ENCODE measurements around the gene TMEM203.

The TMEM203 gene

GRCh38 chr9:137187386-137187785, 18.1 kb downstream of the TMEM203 start:
- TF ChIP-seq, protein P1, sequence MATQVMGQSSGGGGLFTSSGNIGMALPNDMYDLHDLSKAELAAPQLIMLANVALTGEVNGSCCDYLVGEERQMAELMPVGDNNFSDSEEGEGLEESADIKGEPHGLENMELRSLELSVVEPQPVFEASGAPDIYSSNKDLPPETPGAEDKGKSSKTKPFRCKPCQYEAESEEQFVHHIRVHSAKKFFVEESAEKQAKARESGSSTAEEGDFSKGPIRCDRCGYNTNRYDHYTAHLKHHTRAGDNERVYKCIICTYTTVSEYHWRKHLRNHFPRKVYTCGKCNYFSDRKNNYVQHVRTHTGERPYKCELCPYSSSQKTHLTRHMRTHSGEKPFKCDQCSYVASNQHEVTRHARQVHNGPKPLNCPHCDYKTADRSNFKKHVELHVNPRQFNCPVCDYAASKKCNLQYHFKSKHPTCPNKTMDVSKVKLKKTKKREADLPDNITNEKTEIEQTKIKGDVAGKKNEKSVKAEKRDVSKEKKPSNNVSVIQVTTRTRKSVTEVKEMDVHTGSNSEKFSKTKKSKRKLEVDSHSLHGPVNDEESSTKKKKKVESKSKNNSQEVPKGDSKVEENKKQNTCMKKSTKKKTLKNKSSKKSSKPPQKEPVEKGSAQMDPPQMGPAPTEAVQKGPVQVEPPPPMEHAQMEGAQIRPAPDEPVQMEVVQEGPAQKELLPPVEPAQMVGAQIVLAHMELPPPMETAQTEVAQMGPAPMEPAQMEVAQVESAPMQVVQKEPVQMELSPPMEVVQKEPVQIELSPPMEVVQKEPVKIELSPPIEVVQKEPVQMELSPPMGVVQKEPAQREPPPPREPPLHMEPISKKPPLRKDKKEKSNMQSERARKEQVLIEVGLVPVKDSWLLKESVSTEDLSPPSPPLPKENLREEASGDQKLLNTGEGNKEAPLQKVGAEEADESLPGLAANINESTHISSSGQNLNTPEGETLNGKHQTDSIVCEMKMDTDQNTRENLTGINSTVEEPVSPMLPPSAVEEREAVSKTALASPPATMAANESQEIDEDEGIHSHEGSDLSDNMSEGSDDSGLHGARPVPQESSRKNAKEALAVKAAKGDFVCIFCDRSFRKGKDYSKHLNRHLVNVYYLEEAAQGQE (IDR thresholded peaks at IDR 0.05; ENCODE audit: low read depth), result no peak
- TF ChIP-seq RAD21 (IDR thresholded peaks at IDR 0.05; ENCODE audit: low read depth) (no peak), NFIC (IDR thresholded peaks at IDR 0.05) (no peak), YY1 (IDR thresholded peaks at IDR 0.05; ENCODE audit: low read depth) (no peak), FOXM1 (IDR thresholded peaks at IDR 0.05; ENCODE audit: borderline replicate concordance, low read depth) (no peak), TAF1 (IDR thresholded peaks at IDR 0.05; ENCODE audit: low read depth) (no peak), CREB1 (IDR thresholded peaks at IDR 0.05; ENCODE audit: low read depth) (no peak), TEAD4 (IDR thresholded peaks at IDR 0.05) (no peak), EGR1 (IDR thresholded peaks at IDR 0.05) (no peak), CEBPB (IDR thresholded peaks at IDR 0.05) (no peak), EP300 (IDR thresholded peaks at IDR 0.05; ENCODE audit: borderline replicate concordance) (no peak), USF1 (IDR thresholded peaks at IDR 0.05) (no peak), ZBTB7A (IDR thresholded peaks at IDR 0.05; ENCODE audit: low read depth) (no peak), TCF12 (IDR thresholded peaks at IDR 0.05; ENCODE audit: low read depth) (no peak)
- TF ChIP-seq, protein P2, sequence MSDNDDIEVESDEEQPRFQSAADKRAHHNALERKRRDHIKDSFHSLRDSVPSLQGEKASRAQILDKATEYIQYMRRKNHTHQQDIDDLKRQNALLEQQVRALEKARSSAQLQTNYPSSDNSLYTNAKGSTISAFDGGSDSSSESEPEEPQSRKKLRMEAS (IDR thresholded peaks at IDR 0.05), result no peak

DNA sequence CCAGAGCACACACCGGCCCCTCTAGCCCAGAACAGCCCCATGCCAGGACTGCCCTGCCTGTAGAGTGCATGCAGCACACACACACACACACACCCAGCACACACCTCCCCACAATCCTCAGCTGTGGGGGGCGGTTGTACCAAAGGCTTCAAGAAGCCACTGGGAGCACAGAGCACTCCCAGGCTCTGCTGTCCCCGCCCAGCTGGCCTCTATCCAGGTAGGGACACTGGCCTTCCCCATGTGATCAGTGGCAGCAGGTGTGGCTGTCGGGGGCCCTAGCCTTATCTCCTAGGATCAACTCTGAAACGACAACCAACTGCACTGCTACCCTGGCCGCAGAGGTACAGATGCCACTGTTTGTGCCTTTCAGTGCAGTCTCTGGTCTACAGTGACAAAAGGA, 19.1 kb downstream of the TMEM203 start:
- TF ChIP-seq TEAD4 (IDR thresholded peaks at IDR 0.05) (no peak), TCF12 (IDR thresholded peaks at IDR 0.05; ENCODE audit: low read depth) (no peak), NFIC (IDR thresholded peaks at IDR 0.05) (no peak), EGR1 (IDR thresholded peaks at IDR 0.05) (no peak), EP300 (IDR thresholded peaks at IDR 0.05; ENCODE audit: borderline replicate concordance) (no peak), ZBTB7A (IDR thresholded peaks at IDR 0.05; ENCODE audit: low read depth) (no peak), YY1 (IDR thresholded peaks at IDR 0.05; ENCODE audit: low read depth) (no peak), FOXM1 (IDR thresholded peaks at IDR 0.05; ENCODE audit: borderline replicate concordance, low read depth) (no peak), CEBPB (IDR thresholded peaks at IDR 0.05) (no peak), RAD21 (IDR thresholded peaks at IDR 0.05; ENCODE audit: low read depth) (no peak)
- TF ChIP-seq, protein P1 (IDR thresholded peaks at IDR 0.05; ENCODE audit: low read depth), result no peak

DNA sequence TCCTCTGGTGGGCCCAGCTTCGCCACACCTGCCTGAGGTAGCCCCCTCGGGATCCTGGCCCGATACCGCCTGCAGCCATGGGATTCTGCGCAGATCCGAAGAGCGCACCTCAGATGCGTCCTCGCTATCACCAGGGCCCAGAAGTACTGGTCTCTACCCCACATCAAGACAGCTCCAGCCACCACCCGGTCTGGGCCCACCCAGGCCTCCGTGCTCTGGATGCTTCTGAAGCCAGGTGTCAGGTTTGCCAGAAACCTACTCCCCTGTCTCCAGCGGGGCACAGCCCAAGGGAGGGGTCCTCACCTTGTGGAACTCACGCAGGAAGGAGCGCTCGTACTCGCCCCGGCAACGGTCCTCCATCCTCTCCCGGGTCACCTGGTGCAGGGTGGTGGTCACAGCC, 19.5 kb downstream of the TMEM203 start:
- TF ChIP-seq, protein P1 (IDR thresholded peaks at IDR 0.05; ENCODE audit: low read depth), result no peak
- TF ChIP-seq, protein P2 (IDR thresholded peaks at IDR 0.05), result no peak
- TF ChIP-seq CREB1 (IDR thresholded peaks at IDR 0.05; ENCODE audit: low read depth), result no peak
- no peak for TF ChIP-seq CEBPB (IDR thresholded peaks at IDR 0.05)
- TF ChIP-seq EP300 (IDR thresholded peaks at IDR 0.05; ENCODE audit: borderline replicate concordance), result no peak
- no peak for TF ChIP-seq TAF1 (IDR thresholded peaks at IDR 0.05; ENCODE audit: low read depth)
- no peak for TF ChIP-seq FOXM1 (IDR thresholded peaks at IDR 0.05; ENCODE audit: borderline replicate concordance, low read depth)
- TF ChIP-seq TEAD4 (IDR thresholded peaks at IDR 0.05), result no peak
- TF ChIP-seq USF1 (IDR thresholded peaks at IDR 0.05), result no peak
- no peak for TF ChIP-seq EGR1 (IDR thresholded peaks at IDR 0.05)
- no peak for TF ChIP-seq NFIC (IDR thresholded peaks at IDR 0.05)
- no peak for TF ChIP-seq YY1 (IDR thresholded peaks at IDR 0.05; ENCODE audit: low read depth)
- no peak for TF ChIP-seq TCF12 (IDR thresholded peaks at IDR 0.05; ENCODE audit: low read depth)
- TF ChIP-seq ZBTB7A (IDR thresholded peaks at IDR 0.05; ENCODE audit: low read depth), result no peak
- TF ChIP-seq RAD21 (IDR thresholded peaks at IDR 0.05; ENCODE audit: low read depth), result no peak

DNA sequence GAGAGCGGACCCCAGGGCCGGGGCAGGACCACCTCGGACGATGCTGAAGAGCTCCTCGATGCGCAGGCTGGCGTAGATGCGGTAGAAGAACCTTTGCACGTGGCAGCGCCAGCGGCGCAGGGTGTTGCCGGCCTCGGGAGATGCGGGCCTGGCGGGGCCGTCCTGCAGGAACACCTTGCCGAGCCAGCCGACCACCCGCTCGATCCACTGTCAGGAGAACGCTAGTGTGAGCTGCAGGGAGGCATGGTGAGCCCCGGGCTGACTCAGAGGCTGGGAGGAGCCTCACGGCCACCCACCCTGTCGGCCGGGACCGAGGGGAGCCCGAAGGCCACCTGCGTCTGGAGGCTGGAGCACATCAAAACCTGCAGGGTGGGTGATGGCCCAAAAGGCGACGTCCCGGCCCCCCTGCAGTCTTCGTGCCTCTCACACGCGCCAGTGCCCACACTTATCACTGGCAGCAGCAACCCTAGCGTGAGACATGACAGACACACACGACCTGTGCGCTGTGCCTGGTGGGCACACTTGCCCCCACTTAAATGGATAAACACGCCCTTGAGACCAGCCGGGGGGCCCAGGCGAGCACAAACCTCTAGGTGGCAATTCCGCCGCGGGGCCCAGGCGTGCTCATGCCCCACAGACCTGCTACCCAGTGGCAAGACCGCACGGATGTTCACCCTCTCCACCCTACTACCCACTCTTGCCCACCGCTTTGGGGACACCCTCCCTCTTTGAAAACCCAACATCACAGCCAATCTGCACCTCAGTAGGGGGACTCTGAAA, 20.4 kb downstream of the TMEM203 start:
- TF ChIP-seq, protein P1 (IDR thresholded peaks at IDR 0.05; ENCODE audit: low read depth), result no peak
- no peak for TF ChIP-seq TEAD4 (IDR thresholded peaks at IDR 0.05)
- TF ChIP-seq CREB1 (IDR thresholded peaks at IDR 0.05; ENCODE audit: low read depth), result no peak
- TF ChIP-seq TCF12 (IDR thresholded peaks at IDR 0.05; ENCODE audit: low read depth), result no peak
- TF ChIP-seq EGR1 (IDR thresholded peaks at IDR 0.05), result no peak
- no peak for TF ChIP-seq RAD21 (IDR thresholded peaks at IDR 0.05; ENCODE audit: low read depth)
- TF ChIP-seq, protein P2 (IDR thresholded peaks at IDR 0.05), result no peak
- TF ChIP-seq YY1 (IDR thresholded peaks at IDR 0.05; ENCODE audit: low read depth), result no peak
- TF ChIP-seq FOXM1 (IDR thresholded peaks at IDR 0.05; ENCODE audit: borderline replicate concordance, low read depth), result no peak
- TF ChIP-seq CEBPB (IDR thresholded peaks at IDR 0.05), result no peak
- no peak for TF ChIP-seq NFIC (IDR thresholded peaks at IDR 0.05)
- TF ChIP-seq USF1 (IDR thresholded peaks at IDR 0.05), result no peak
- TF ChIP-seq ZBTB7A (IDR thresholded peaks at IDR 0.05; ENCODE audit: low read depth), result no peak
- no peak for TF ChIP-seq TAF1 (IDR thresholded peaks at IDR 0.05; ENCODE audit: low read depth)
- no peak for TF ChIP-seq EP300 (IDR thresholded peaks at IDR 0.05; ENCODE audit: borderline replicate concordance)

All from Ishikawa (cell line).